Upper lobe of left lung (tissue), 6 donors: Measurements from ENCODE around the gene TOP1. TPM values are rescaled to one million over a fixed set of nuclear protein-coding genes. Genes with fewer than 3 reads are reported as not detected.

ENCODE experiments used
- ATAC-seq, 2 donors: fragments of 200-7000 bp; cut with Tn5 transposase; one replicate each; pipeline ENCODE4 v1.9.1; 2022; ENCODE audit warnings: mild to moderate bottlenecking in 2 of 2, moderate library complexity in 2 of 2; ENCODE audit not compliant: low FRiP score in 2 of 2
- DNase-seq, 2 donors: peaks; one replicate each; pipeline ENCODE4 v3.0.0-alpha.2; 2019 to 2020
- H3K27ac ChIP-seq, 4 donors: fragments of 200-600 bp; sonication (generic); one replicate each; pipeline ENCODE4 v1.5.1; 2016 to 2019
- H3K27me3 ChIP-seq, 4 donors: fragments of 200-600 bp; sonication (generic); one replicate each; pipeline ENCODE4 v1.5.1; 2017 to 2019
- H3K36me3 ChIP-seq, 4 donors: fragments of 200-600 bp; sonication (generic); one replicate each; pipeline ENCODE4 v1.5.1; 2016 to 2019
- H3K4me1 ChIP-seq, 4 donors: fragments of 200-600 bp; sonication (generic); one replicate each; pipeline ENCODE4 v1.5.1; 2018 to 2019
- H3K4me3 ChIP-seq, 4 donors: fragments of 200-600 bp; sonication (generic); one replicate each; pipeline ENCODE4 v1.5.1; 2017 to 2019; ENCODE audit warnings: mild to moderate bottlenecking in 2 of 4, moderate library complexity in 1 of 4
- H3K9me3 ChIP-seq, 4 donors: fragments of 200-600 bp; sonication (generic); one replicate each; pipeline ENCODE4 v1.5.1; 2018 to 2019
- EP300 ChIP-seq, 4 donors: sonication (generic); formaldehyde crosslinking; IDR thresholded peaks; one replicate each; pipeline ENCODE4 v1.5.1; 2017; ENCODE audit warnings: antibody characterized with exemption in 4 of 4, control low read depth in 2 of 4
- POLR2A ChIP-seq, 4 donors: fragments of 450-650 bp; IDR thresholded peaks; one replicate each; pipeline ENCODE4 v1.5.1; 2016 to 2017; ENCODE audit warnings: antibody characterized with exemption in 4 of 4, mild to moderate bottlenecking in 2 of 4
- POLR2AphosphoS5 ChIP-seq, 2 donors: sonication (generic); formaldehyde crosslinking; IDR thresholded peaks; one replicate each; pipeline ENCODE4 v1.5.1; 2017; ENCODE audit warnings: antibody characterized with exemption in 2 of 2
- WGBS, 2 donors: methylation state at CpG; one replicate each; pipeline ENCODE4 v1.1.5; 2017 to 2018; 5-methylcytosine and 5-hydroxymethylcytosine counted together
- total RNA-seq, 6 donors: library from RNA; depleted of rRNA in 4 of 6; stranded (reverse); fragments of >200 nt in 4 of 6; gene quantifications; one replicate each; pipeline versions ENCODE4 v1.1.0 to v1.2.1, GENCODE V29; 2016 to 2021
- TF ChIP-seq, protein P1 (sequence below), 6 experiments: fragments of 450-650 bp in 4 of 6; fragments of 200-600 bp in 2 of 6; sonication (generic) in 2 of 6; IDR thresholded peaks; one replicate each; pipeline ENCODE4 v1.5.1; 2016 to 2019; ENCODE audit warnings: antibody characterized with exemption in 6 of 6
- donor health status: DM: no; HTN: no; CAD: no; lungs with moderate emphysema.
- donor health status: DM: no; HTN: yes; CAD: no; lungs with severe emphysema.

The TOP1 gene
- total RNA-seq, 6 donors from 2014 or later = 39.8 to 94.2 (median 49.0) TPM

DNA sequence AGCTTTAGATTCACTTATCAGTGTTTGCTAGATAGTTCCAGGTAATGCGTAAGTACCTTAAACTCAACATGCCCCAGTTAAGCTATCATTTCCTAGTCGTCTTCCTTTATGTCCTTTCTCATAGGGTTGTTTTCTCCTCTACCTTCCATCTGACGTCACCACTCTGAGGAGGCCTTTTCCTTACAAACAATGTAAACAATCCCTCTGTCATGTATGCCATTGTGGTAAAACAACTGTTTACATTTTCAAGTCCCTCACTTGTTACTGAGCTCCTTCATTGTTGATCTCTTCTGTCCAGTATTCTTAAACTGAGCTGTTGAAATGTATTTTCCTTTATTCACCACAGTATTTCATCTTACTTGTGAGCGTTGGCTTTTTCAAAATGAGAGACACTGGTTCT is 63.3 kb downstream of the TOP1 start:
- H3K4me3 ChIP-seq = no peak overlapping the region
- H3K27ac ChIP-seq = peak overlapping the region in 1 of 4 donors; percentile 38
- TF ChIP-seq EP300 (IDR thresholded peaks at IDR 0.05) (no peak), POLR2A (IDR thresholded peaks at IDR 0.05) (no peak)
- H3K27me3 ChIP-seq = no peaks in the 10 kb centered on the region
- WGBS, 2 donors = 70 to 73% methylated on average over 4 of the region's 4 CpGs
- peaks cover 0 to 5% (median 4%) of the 10 kb centered on the region in 4 donors for H3K4me1 ChIP-seq
- H3K36me3 ChIP-seq = peaks cover 0 to 78% (median 37%) of the 10 kb centered on the region in 4 donors
- DNase-seq = no peak
- ATAC-seq = no peak
- no peaks in the 10 kb centered on the region for H3K9me3 ChIP-seq

DNA sequence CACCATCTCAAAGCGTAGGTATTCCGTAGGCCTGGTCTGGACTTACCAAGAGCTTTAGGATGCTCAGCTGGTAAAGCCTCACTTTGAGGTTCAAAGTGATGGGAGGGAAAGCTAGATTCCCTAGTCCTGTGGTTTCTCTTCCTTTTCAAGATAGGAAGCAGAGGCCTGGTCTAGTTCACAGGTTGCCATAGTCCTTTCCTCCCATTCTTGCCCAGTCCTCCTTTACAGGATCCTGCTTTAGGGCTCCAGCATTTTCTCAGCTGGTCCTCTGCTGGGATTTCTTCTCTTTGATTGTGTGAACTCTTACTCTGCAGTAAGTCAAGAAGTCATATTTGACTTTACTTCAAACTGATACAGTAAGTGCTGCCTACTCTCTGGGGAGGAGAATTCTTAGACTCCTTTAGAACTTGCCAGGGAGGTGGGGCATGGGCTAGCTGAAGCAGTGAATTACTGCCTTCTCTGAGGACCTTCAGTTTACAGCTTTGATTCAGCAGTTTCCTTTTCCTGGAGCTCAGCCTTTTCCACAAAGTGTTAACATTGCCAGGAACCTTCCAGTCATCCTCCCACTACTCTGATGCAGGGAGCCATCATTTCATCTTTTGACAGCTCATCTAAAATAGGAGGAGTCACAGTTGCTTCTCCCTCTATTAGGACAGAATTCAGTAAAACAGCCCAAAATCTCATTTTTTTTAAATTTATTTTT is 65.9 kb downstream of the TOP1 start:
- Histone ChIP-seq H3K27me3 (no peaks in the 10 kb centered on the region), H3K4me3 (no peak overlapping the region), H3K27ac (peak overlapping the region in 1 of 4 donors; percentile 28), H3K36me3 (peaks cover 7 to 85% (median 55%) of the 10 kb centered on the region in 4 donors), H3K4me1 (peaks cover 0 to 4% (median 0%) of the 10 kb centered on the region in 4 donors), H3K9me3 (no peaks in the 10 kb centered on the region)
- TF ChIP-seq EP300 (IDR thresholded peaks at IDR 0.05) (no peak), POLR2A (IDR thresholded peaks at IDR 0.05) (no peak), POLR2AphosphoS5 (IDR thresholded peaks at IDR 0.05) (no peak)
- TF ChIP-seq, protein P1, sequence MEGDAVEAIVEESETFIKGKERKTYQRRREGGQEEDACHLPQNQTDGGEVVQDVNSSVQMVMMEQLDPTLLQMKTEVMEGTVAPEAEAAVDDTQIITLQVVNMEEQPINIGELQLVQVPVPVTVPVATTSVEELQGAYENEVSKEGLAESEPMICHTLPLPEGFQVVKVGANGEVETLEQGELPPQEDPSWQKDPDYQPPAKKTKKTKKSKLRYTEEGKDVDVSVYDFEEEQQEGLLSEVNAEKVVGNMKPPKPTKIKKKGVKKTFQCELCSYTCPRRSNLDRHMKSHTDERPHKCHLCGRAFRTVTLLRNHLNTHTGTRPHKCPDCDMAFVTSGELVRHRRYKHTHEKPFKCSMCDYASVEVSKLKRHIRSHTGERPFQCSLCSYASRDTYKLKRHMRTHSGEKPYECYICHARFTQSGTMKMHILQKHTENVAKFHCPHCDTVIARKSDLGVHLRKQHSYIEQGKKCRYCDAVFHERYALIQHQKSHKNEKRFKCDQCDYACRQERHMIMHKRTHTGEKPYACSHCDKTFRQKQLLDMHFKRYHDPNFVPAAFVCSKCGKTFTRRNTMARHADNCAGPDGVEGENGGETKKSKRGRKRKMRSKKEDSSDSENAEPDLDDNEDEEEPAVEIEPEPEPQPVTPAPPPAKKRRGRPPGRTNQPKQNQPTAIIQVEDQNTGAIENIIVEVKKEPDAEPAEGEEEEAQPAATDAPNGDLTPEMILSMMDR (IDR thresholded peaks at IDR 0.05) = no peak
- WGBS, 2 donors = 98 to 100% methylated on average over 2 of the region's 2 CpGs
- ATAC-seq (peak in 1 of 2 donors; percentile 47), DNase-seq (no peak)

DNA sequence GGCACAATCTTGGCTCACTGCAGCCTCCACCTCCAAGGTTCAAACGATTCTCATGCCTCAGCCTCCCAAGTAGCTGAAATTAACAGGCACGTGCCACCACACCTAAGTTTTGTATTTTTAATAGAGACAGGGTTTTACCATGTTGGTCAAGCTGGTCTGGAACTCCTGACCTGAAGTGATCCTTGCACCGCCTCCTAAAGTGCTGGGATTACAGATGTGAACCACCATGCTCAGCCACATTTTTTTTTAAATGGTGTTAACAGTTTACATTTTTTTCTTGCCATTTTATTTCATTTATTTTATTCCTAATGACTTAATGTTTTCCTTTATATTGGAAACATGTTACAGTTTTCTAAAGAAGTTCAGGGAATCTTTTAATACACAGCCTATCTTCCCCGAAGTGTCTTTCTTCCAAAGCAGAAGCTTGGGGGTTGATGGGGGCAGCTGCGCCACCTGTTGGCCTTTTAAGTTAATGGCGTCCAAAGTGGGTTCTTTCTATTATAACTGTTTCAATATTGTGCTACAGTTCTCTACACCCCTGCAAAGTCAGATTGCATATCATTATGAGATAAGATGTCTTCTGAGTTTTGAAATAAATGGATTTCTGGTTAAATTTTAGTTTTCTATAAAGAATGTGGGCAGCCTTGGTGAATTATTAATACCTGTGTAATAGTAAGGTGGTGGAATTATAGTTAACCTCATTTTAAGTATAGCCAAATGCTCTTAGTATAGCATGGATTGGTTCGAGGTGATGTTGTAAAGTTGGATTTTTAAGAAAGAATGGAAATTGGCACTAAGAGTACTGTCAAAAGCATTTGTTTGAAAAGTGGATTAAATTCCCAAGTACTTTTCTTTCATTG is 66.7 kb downstream of the TOP1 start:
- no peak overlapping the region for H3K4me3 ChIP-seq
- no peak overlapping the region for H3K27ac ChIP-seq
- ATAC-seq (peak; percentile 81 to 89), DNase-seq (peak in 1 of 2 donors; percentile 65)
- no peaks in the 10 kb centered on the region for H3K9me3 ChIP-seq
- TF ChIP-seq, protein P1 (IDR thresholded peaks at IDR 0.05) = peak; percentile 38 to 80 (median 64)
- TF ChIP-seq EP300 (IDR thresholded peaks at IDR 0.05) = no peak
- H3K4me1 ChIP-seq = peaks cover 0 to 4% (median 0%) of the 10 kb centered on the region in 4 donors
- peaks cover 13 to 87% (median 61%) of the 10 kb centered on the region in 4 donors for H3K36me3 ChIP-seq
- 47 to 48% methylated on average over 7 of the region's 7 CpGs for WGBS, 2 donors
- no peaks in the 10 kb centered on the region for H3K27me3 ChIP-seq

DNA sequence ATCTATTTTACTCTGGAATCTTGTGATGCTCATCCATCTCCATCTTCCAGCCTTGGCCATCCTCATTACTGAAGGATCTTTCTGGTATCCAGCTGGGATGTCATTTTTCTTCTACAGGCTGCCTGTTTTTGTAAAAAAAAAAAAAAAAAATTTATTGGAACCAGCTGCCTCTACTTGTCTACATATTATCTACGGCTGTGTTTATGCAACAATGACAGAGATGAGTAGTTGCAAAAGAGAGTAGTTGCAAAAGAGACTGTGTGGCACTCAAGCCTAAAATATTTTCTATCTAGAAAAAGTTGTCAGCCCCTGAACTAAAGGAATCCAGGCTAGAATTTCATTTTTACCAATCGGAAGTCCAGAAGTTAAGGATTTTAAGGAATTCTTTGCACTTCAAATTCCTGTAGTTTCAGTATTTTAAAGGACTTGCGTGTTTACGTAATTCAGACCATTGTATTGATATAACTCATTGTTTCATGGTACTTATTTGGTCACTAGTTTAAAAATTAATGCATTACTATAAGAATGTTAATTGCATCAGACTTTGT is 70.2 kb downstream of the TOP1 start:
- peaks cover 32 to 100% (median 69%) of the 10 kb centered on the region in 4 donors for H3K36me3 ChIP-seq
- WGBS, 2 donors = 66 to 75% methylated on average over 4 of the region's 4 CpGs
- no peak for TF ChIP-seq POLR2AphosphoS5 (IDR thresholded peaks at IDR 0.05)
- TF ChIP-seq, protein P1 (IDR thresholded peaks at IDR 0.05) = no peak
- TF ChIP-seq EP300 (IDR thresholded peaks at IDR 0.05) = no peak
- no peak for TF ChIP-seq POLR2A (IDR thresholded peaks at IDR 0.05)
- no peak for ATAC-seq
- no peak overlapping the region for H3K27ac ChIP-seq
- no peak for DNase-seq
- H3K27me3 ChIP-seq = no peaks in the 10 kb centered on the region
- H3K9me3 ChIP-seq = no peaks in the 10 kb centered on the region
- H3K4me1 ChIP-seq = peaks cover 0 to 4% (median 0%) of the 10 kb centered on the region in 4 donors
- no peak overlapping the region for H3K4me3 ChIP-seq

DNA sequence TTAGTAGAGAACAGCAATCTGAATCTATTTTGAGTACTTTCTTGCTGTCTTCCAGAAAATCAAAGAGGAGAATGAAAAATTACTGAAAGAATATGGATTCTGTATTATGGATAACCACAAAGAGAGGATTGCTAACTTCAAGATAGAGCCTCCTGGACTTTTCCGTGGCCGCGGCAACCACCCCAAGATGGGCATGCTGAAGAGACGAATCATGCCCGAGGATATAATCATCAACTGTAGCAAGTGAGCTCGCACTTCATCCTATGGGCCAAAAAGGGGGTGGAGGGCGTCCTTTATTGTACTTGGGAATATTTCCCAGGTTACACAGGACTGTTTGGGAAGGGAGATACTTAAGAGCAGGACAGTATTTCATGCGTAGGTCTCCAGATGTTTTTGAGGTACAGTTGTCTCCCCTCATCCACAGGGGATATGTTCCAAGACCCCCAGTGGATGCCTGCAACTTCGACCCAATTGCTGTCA is 71.4 kb downstream of the TOP1 start:
- TF ChIP-seq POLR2A (IDR thresholded peaks at IDR 0.05) (no peak), POLR2AphosphoS5 (IDR thresholded peaks at IDR 0.05) (no peak), EP300 (IDR thresholded peaks at IDR 0.05) (no peak)
- TF ChIP-seq, protein P1 (IDR thresholded peaks at IDR 0.05) = no peak

More for the DNA sequence above, 71.4 kb downstream of the TOP1 start:
- Histone ChIP-seq H3K36me3 (peaks cover 32 to 100% (median 73%) of the 10 kb centered on the region in 4 donors), H3K4me1 (peaks cover 0 to 4% (median 0%) of the 10 kb centered on the region in 4 donors), H3K9me3 (no peaks in the 10 kb centered on the region), H3K4me3 (no peak overlapping the region), H3K27ac (no peak overlapping the region), H3K27me3 (no peaks in the 10 kb centered on the region)
- DNase-seq (no peak), ATAC-seq (no peak)
- 93 to 96% methylated on average over 9 of the region's 9 CpGs for WGBS, 2 donors
